ENCODE measurements around the gene PNPLA1. TPM values are rescaled to one million over a fixed set of nuclear protein-coding genes. Genes with fewer than 3 reads are reported as not detected.

PNPLA1 gene
- total RNA-seq, 1 experiment from 2014 or later: not detected

GRCh38 chr6:36277946-36278470 is 8.1 kb downstream of the PNPLA1 start:
- no peaks in the 10 kb centered on the region for H3K9me3 Mint-ChIP-seq
- CTCF ChIA-PET: interaction anchor here (1.6 kb wide), 1 partner anchor 24 kb away, joined by 11 read pairs; no protein-coding TSS in a partner anchor
- no peaks in the 10 kb centered on the region for H3K36me3 Mint-ChIP-seq
- no peaks in the 10 kb centered on the region for H3K27me3 Mint-ChIP-seq (ENCODE audit: low read depth)
- no peaks in the 10 kb centered on the region for H3K4me1 Mint-ChIP-seq
- no peak for DNase-seq (ENCODE audit: low spot score)
- POLR2A ChIA-PET: no interaction called here
- no peak overlapping the region for H3K27ac Mint-ChIP-seq
- ATAC-seq: no peak
- no peak for TF ChIP-seq PRRX2 (CRISPR knock-in tag; IDR thresholded peaks at IDR 0.05)
- TF ChIP-seq CTCF (IDR thresholded peaks at IDR 0.05): no peak
- TF ChIP-seq ATF1 (CRISPR knock-in tag; IDR thresholded peaks at IDR 0.05): no peak
- no peak for TF ChIP-seq TEAD1 (CRISPR knock-in tag; IDR thresholded peaks at IDR 0.05)
- no peak overlapping the region for H3K4me3 Mint-ChIP-seq

- ATAC-seq (no peak), DNase-seq (ENCODE audit: low spot score) (no peak)
- Mint-ChIP-seq H3K4me1 (no peaks in the 10 kb centered on the region), H3K36me3 (no peaks in the 10 kb centered on the region), H3K27me3 (ENCODE audit: low read depth) (peaks cover 15% of the 10 kb centered on the region), H3K27ac (no peak overlapping the region), H3K4me3 (no peak overlapping the region), H3K9me3 (no peaks in the 10 kb centered on the region)
- CTCF ChIA-PET: interaction anchor here (1.8 kb wide), 1 partner anchor 22 kb away, joined by 9 read pairs; no protein-coding TSS in a partner anchor
- POLR2A ChIA-PET: no interaction called here
- TF ChIP-seq HMGA2 (CRISPR knock-in tag; IDR thresholded peaks at IDR 0.05) (no peak), ATF2 (CRISPR knock-in tag; IDR thresholded peaks at IDR 0.05; ENCODE audit: borderline replicate concordance, low read depth) (no peak), MLX (CRISPR knock-in tag; IDR thresholded peaks at IDR 0.05) (no peak), ATF3 (CRISPR knock-in tag; conservative IDR thresholded peaks at IDR 0.05) (no peak), TCF7 (CRISPR knock-in tag; IDR thresholded peaks at IDR 0.05; ENCODE audit: low read depth) (no peak), NR1H2 (CRISPR knock-in tag; IDR thresholded peaks at IDR 0.05) (no peak), ZNF281 (CRISPR knock-in tag; IDR thresholded peaks at IDR 0.05) (no peak), STAT6 (CRISPR knock-in tag; conservative IDR thresholded peaks at IDR 0.05; ENCODE audit: low read depth) (no peak), ZNF232 (CRISPR knock-in tag; IDR thresholded peaks at IDR 0.05) (no peak), ESRRA (CRISPR knock-in tag; IDR thresholded peaks at IDR 0.05; ENCODE audit: borderline replicate concordance) (no peak), MAX (CRISPR knock-in tag; IDR thresholded peaks at IDR 0.05) (no peak), PRRX2 (CRISPR knock-in tag; IDR thresholded peaks at IDR 0.05) (no peak), SOX15 (CRISPR knock-in tag; IDR thresholded peaks at IDR 0.05) (no peak), ERG (CRISPR knock-in tag; IDR thresholded peaks at IDR 0.05) (no peak), ZNF138 (CRISPR knock-in tag; conservative IDR thresholded peaks at IDR 0.05) (no peak), NFYB (CRISPR knock-in tag; conservative IDR thresholded peaks at IDR 0.05; ENCODE audit: low read depth) (no peak), CREM (CRISPR knock-in tag; IDR thresholded peaks at IDR 0.05) (no peak), EMX1 (CRISPR knock-in tag; IDR thresholded peaks at IDR 0.05) (no peak), FOXP1 (CRISPR knock-in tag; IDR thresholded peaks at IDR 0.05; ENCODE audit: borderline replicate concordance) (no peak)
Measured at GRCh38 chr6:36280467-36280866, 10.6 kb downstream of the PNPLA1 start.

Measured in WTC11 (cell line).